Central memory CD4-positive, alpha-beta T cell (primary cell): ENCODE data around the gene GHR.

Experiments
- DNase-seq: peaks from one replicate; pipeline ENCODE4 v3.0.0; 2022

GHR gene

DNA sequence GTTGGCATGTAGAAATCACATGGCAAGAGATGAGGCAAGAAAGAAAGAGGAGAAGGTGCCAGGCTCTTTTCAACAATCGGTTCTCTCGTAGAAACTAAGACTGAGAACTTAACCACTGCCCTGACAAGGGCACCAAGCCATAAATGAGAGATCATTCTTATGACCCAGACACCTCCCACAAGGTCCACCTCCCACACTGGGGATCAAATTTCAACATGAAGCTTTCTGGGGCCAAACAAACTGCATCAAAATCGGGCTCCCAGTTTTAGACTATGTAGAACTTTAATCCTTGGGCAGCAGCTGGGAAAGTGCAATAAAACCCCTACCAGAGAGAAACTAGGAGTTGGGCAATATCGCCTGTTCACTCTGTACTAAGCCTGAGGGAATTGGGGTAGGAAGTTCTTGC lies 183.2 kb downstream of the GHR start:
- no peak for DNase-seq

DNA sequence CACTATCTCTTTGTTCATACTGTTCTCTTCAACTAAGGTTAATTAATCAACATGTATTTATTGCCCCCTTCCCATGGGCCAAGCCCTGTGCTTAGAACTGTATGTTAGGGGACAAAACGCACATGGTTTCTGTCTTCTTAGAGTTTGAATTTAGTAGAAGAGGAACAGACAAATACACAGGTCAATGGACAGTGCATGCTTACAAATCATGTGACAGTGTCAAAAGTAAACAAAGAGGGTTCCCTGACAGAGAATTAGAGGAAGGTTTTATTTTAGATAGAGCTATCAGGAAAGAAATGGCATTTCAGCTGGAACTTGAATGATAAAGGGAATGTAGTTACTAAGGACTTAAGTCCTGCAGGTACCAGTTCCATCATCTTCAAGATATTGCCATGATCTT lies 188.2 kb downstream of the GHR start:
- DNase-seq = no peak

DNA sequence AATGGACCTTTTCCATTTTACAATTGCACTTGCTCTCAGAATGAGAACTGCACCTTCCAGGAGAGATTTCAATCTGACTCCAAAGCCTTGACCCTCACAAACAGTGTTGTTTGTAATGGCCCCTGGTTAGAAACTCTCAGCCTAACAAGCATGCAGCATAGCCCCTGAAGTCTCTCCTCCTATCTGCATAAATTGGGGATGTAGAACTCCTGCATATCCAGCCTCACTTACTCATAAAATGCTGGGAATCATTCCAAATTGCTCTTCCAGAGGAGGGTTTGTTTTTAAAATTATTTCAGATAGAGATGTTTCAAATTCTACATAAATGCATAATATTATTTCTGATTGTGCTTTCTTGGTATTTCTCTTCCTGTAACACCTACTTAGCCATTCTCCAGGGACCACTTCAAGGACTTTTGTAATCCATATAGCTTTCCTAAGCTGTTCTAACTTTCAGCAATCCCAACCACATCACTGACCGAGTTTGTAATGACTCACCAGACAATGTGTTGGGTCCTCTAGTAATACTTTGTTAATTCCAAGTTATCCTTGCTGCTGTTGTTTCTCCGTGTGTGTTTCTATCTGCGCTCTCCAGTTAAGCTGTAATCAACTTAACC lies 189.6 kb downstream of the GHR start:
- DNase-seq = no peak

DNA sequence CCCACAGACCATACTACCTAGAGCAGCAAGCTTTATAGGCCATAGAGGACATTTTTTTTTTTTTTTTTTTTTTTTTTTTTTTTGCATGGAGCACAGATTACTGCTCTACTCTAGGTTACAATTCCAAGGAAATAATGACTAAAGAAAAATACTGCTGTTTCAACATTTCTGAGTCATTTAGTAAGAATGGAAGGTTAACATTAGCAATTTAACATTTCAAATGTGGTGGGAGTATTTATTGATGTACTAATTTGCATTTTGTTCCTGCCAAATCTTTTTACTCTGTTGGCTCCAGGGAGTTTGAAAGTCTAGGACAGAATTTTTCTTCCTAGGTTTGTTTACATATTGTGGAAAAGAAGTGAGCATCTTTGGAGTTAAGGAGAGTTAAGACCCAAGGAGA lies 191.3 kb downstream of the GHR start:
- no peak for DNase-seq

DNA sequence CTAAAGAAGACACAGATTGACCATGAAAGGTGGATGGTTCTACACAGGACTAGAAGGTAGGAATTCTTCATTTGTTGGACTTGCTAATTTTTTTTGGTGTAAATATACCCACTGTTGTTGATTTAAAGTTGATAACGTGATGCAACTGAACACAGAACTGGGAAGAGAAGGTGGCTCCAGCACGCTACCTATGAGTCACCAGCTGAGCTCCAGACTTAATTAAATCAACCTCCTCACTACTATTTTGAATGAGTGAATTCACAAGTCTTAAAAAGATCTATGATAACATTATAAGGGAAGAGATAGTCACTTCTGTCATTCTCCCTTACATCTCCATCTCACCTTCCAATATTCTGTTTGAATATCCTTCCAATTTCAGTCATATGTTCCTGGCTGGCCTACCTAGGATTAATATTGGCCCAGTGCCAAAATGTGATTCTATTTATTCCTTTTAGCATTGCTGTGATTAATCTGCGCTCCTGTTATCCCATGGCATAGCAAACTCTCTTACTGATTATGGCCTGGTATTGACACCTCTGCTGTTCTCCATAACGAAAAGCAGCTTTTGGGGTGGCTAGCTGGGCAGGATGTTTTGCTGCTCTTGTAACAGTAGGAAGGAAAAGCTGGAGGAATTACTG lies 197.5 kb downstream of the GHR start:
- DNase-seq = no peak

DNA sequence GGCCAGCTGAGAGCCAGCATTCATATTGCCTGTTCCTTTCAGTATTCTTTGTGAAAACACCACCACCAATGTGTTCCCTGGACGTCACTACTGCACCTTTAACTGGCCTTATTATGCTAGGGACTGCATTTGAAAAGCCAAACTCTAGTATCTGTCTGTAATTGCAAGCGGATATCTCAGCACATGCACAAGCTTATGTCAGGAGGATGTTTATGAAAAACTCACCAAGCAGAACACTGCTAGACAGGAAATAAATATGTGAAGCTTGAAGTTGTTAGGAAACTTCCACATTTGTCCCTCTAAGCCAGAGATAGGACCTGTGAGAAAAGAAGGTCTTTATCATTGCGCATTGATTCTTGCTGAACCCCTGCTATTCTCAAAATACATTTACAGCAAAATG lies 198.0 kb downstream of the GHR start:
- no peak for DNase-seq

DNA sequence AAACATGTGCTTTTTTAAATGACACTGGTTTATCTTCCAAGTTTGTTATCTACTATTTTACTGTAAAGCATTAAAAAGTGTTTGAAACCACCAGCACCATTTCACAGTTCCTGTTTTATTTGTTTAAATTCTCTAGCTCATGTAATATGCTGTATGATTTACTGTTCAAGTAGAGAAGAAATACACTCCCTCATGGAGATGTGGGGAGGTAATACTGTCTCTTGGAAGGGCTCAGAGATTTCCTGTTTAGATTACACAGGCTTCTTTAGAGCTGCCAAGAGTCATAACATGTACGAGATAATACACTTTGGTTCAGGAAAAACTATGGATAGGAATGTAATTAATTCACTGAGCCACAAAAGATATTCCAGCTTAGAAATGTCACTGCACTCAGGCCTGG lies 198.4 kb downstream of the GHR start:
- DNase-seq = no peak

DNA sequence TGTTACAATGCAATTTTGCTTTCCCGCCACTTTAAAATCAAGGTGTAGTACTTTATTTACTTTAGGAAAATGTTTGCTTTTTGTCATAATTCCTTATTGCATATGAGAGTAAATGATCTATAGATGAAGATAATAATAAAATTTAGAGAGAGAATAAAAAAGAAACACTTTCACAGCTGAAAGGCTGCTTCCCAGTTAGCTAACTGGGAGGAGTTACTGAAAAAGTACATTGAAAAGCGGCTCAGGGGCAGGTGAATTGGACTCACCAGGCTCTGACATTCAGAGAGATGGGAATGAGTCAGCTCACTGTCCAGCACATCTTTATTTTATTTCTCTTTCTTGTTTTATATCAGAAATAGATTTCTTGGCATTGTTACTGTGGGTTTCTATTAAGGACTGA lies 201.7 kb downstream of the GHR start:
- no peak for DNase-seq

DNA sequence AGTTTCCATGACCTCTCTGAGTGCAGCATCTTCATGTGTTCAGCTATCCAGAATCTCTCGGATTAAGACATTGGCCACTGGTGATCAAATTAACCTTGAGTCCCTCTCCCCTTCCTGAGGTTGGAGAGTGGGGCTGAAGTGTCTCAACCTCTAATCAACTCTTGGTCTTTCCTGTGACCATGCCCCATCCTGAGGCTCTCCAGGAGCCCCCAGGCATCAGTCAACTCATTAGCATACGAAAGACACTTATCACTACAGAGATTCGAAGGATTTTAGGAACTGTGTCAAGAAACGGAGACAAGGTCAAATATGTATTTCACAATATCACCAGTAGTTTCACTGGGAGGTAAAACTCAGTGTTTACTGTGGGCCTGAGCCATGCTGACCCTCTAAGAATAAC lies 203.2 kb downstream of the GHR start:
- no peak for DNase-seq

DNA sequence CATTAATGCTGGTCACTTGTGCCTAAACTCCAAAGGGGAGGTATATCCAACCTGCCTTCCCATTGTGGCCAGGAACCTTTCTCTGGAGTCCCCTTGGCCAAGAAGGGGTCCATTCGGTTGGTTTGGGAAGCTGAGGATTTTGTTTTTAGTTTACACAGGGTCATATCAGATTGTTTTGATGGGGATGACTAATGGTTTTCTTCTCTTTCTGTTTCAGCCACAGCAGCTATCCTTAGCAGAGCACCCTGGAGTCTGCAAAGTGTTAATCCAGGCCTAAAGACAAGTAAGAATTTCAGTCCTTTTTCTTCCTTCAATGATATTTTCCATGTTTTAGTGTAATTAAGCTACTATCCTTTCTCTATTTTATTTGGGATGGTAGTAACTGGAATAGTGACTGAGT lies 205.6 kb downstream of the GHR start:
- DNase-seq = no peak

DNA sequence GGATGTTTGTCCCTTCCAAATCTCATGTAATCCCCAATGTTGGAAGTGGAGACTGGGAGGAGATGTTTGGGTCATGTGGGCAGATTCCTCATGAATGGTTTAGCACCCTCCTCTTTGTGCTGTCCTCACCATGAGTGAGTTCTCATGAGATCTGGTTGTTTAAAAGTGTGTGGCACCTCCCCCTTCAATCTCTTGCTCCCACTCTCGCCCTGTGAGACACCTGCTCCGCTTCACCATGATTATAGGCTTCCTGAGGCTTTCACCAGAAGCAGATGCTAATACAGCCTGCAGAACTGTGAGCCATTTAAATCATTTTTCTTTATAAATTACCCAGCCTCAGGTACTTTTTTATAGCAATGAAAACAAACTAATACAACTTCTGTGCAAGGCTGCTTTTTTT lies 206.0 kb downstream of the GHR start:
- DNase-seq = no peak

DNA sequence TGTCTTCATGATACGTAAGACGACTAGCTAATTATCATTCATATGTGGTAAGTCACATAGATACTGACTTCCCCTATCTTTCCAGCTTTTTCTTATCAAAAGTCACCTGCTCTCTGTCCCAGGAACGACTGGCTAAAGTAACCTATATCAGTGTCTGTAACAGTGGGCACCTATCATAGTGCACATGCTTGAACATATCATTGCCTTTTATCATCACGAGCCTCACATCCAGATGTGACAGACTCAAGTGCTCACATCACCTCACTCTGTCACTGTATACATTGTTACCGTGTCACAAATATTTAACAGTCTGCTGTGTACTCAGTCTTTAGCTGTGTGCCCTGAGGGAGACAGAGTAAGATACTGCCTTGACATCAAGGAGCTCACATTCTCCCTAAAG lies 208.0 kb downstream of the GHR start:
- DNase-seq = no peak

DNA sequence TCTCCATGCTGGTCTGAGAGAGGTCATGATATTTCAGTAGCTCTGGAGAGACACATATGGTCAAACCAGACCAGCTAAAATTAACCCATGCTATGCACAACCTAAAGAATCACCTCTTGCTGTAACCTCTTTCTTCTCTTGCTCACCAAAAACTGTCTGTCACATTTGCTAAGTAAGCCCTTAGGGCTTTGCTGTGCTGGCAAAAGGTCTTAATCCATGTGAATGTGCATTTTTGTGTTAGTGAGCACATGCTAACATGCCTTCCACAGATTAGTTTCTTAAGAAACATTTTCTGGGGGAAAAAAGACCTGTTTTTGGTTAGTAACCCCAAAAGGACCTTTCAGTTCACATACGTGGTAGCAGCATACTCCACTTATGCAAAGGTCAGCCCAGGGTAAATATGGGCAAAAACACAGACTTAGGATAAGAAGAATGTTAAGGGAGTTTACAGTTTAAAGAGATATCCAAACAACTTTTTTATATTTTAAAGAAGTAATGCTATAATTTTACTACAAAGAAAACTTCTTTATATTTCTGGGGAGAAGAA lies 209.2 kb downstream of the GHR start:
- no peak for DNase-seq

DNA sequence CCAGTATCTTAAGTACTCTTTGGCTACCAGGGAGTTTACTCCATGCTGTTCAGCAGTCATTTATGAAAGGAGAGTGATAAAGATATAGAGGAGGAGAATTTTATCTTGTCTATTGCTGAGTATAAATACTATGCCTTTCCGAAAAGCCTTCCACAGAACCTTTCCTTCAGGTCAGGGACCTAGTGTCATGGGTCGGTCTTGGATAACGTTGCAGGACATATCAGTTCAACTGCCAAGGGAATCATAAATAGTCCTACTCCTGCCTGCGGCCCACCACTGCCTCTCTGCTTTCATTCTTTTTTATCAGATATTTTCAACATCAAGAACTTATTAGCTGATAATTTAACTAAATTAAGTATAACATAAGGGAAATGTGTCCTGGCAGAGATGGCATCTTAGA lies 211.3 kb downstream of the GHR start:
- no peak for DNase-seq

DNA sequence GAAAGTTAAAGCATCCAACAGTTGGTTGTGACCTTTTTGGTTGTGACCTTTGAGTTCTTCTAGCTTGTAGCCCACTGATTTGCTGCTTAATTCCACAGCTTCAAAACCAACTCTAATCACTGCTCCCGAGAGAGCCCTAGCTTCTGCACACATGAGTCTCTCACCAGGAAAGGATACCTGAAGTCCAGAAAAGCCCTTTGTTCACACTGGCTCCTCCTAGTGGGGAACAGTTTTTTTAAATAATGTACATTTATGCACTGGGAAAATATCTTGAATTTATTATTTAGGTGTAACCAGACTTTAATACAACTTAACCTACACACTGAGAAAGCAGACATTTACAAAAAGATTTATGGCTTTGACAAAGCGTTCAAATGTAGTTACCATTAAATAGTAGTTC lies 213.2 kb downstream of the GHR start:
- DNase-seq = no peak

DNA sequence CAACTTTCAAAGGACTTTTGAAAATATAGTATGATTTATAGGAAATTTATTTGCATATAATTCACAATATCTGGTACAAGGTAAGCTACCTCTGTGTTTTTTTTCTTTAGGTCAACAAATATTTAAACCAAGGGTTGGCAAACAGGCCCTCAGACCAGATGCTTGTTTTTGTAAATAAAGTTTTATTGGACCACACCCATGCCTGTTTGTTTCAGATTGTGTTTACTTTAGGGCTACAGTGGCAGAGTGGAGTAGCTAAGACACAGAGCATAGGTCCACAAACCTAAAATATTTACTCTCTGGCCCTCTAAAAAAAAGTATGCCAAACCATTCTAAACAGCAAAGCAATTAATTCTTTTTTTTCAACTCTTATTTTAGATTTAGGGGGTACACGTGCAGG lies 213.7 kb downstream of the GHR start:
- no peak for DNase-seq

DNA sequence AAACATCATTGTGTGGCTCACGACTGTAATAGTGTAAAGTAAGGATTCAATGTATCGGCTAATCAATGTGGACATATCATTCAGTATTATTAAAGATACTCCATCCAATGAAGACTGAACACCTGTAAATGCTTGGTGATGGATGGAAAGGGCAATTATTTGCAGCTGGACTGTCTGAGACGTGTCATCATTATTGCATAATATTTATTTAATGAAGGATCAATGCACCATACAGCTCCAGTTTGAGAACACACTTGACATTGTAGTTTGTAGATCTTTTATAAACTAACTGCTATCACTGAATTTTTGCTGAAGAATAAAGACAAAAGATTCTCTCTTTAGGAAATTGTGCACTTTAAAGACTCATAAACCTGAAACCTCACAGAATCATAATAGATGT lies 215.7 kb downstream of the GHR start:
- no peak for DNase-seq

DNA sequence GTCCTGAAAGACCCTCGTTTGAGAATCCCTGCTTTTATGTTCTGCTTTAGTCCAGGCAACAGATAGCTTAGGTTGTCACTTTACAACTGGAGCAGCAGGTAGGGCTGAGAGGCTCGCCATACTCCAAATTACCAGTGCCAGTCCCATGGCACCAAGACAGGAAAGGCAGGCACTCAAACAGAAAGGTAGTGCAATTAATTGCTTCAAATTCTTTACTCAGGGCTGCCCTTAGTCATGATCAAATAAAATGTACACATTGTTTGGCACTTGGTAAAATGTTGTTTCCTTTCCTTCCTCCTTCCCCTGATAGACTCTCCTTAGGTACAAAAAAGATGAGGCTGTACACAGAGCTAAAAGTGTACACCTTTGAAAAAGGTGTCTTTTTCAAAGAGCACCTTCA lies 217.6 kb downstream of the GHR start:
- DNase-seq = no peak

DNA sequence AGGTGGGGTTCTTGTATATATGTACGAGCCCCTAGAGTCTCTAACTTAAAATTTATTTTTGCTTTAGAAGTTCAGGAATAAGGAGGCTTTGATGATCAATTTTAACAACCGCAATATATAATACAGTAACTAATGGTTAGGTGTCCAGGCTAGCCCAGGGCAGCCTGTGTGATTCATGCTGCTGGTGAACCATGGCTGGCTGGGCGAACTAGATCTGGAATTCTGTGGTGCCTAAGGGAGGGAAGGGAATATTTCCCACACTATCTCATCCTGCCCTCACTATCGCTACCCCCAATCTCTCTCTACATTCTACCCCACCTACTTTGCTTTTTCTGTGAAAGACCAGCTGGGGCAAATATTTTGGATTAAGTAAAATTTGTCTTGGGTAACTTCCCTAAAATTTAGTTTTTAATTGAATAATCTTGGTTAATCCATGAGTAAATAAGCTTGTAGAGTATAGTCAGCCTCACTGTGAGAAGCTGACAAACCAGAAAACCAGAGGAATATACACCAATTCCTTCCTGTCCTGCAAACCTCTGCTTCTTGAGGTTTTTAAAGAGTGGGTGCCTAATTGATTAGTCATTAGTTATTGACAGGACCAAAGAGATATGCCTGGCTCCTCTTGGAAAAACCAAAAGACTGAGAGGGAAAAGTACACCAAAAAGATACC lies 218.2 kb downstream of the GHR start:
- no peak for DNase-seq

DNA sequence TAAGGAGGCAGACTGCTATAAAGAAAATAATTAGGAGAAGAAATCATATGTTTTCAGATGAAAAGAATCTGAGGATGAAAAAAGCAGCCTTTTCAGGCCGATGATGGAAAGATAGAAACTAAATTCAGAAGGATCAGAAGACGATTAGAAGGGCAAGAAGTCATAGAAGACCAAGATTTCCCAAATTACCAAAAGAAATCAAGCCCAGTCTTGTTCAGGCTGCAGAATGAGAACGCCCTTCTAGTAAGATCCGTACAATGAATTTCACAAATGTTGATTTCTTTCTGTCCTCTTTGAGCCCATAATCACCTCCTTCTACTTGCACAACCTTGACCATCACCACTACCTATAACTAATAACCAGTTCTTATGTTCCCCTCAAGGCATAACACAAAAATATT lies 218.8 kb downstream of the GHR start:
- DNase-seq = no peak

DNA sequence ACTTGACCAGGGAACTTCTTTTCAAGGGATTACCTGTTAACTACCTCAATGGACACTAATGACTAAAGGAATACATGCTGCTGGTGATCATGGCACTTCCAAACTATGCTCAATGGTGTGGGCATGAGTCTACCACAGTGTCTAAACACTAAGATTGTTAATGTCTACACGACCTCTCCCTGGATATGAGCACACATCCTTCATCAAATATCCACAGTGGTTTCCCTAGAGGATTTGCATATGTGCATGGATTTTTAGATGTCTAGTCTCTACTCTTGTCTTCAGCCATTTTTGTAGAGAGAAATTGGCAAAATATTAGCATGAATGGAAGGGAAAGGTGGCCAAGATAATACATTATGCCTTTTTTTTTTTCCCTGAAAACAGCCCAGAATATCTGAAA lies 220.1 kb downstream of the GHR start:
- DNase-seq = no peak

DNA sequence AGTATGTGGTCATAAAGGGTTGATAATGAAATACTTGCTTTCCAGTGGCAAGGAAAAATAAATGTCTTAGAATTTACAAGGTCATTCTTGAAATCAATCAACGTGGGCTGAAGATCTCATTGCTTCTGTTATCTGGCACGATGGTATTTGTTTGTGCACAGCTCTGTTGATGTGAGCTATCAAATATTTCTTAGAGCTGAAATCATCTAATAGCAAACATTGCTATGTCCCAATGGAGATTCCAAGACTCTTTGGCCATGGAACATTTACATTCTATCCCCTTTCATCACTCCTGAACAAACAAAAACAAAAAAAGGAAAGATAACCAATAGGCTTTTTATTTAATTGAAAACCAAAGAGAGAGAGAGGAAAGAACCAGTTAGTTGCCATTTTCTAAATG lies 221.9 kb downstream of the GHR start:
- DNase-seq = no peak

DNA sequence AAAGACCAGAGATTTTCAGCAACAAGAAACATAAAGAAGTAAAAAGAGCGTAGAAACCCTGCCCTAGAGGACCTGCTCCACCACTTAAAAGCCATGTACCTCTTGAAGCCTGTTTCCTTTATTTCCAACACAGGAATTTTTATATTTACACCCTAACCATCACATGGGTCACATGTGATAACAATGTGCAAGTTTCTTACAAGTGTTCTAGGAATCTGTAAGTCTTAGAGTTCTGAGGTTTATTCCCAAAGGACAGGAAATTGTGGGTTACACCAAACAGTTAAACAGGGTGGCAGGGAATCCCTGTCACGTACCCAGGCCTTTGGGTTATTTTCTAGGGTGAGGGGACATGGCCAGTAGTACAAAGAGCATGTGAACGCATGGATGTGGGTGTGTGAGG lies 224.8 kb downstream of the GHR start:
- DNase-seq = no peak

DNA sequence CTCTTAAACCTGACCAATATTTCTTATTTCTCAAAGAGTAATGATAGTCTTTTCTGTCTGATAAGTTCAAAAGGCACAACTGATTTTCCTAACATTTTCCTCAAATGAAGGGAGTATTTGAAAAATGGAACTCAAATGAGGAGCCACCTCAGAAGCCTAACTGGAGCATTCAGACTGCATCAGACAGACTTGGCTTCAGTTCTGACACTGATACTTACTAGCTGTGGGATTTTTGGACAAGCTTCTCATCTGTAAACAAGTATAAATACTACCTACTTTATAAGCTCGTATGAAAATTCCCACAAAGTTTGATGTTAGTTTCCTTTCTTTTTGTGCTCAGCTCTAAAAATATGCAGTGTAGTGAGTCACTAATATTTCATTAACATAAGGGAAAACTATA lies 225.7 kb downstream of the GHR start:
- DNase-seq = no peak

DNA sequence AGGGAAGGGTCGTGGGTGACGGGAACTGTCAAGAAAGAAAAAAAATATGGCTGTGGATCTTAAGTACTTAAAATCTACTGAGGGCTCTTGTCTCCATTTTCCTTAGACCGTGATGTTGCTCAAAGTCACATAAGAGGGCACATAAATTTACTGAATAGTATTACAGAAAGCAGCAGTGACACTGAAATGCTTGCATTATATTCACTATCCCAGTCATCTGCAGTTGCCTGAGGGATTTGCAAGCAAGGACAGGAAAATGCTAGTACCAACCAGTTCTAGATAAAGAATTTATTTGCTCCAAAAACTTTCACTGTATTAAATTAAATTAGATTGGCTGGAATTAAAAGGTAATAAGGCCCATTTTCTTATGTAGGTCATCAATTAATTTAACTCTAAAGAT lies 226.8 kb downstream of the GHR start:
- DNase-seq = no peak
